Measurements from ENCODE around the gene DOCK11.

GRCh38 chrX:118577041-118577440 is 81.4 kb downstream of the DOCK11 start:
- TF ChIP-seq POLR2A (IDR thresholded peaks at IDR 0.05) (no peak), CTCF (IDR thresholded peaks at IDR 0.05) (no peak), EP300 (IDR thresholded peaks at IDR 0.05) (no peak)
